ENCODE measurements around the gene DGKQ.

The DGKQ gene

DNA sequence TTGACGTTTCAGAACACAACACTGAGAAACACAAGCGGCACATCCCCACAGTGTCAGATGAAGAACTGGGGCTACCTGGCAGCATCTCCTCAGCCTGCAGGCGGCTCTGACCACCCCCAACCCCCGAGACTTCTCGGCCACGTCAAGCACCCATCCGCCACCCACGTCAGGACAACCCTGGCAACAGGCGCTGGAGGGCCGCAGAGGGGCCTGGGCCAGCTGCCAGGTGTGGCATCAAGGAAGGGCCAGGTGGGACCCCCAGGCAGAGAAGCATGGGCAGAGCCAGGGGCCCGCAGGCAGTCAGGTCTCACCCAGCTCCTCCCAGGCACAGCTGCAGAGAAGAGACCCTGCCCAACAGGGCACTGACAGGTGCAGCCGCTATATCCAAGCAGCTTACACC lies 63.5 kb downstream of the DGKQ start:
- TF ChIP-seq FOXP2 (optimal IDR thresholded peaks at IDR 0.05; ENCODE audit: borderline replicate concordance, extremely low read depth, extremely low read length, insufficient read depth) (no peak), SIN3A (IDR thresholded peaks at IDR 0.05; ENCODE audit: borderline replicate concordance, insufficient read depth, low read length) (no peak), TAF1 (IDR thresholded peaks at IDR 0.05; ENCODE audit: borderline replicate concordance, insufficient read depth, low read length) (no peak), POLR2AphosphoS5 (IDR thresholded peaks at IDR 0.05; ENCODE audit: low read depth, low read length) (no peak)
- TF ChIP-seq, protein P1, sequence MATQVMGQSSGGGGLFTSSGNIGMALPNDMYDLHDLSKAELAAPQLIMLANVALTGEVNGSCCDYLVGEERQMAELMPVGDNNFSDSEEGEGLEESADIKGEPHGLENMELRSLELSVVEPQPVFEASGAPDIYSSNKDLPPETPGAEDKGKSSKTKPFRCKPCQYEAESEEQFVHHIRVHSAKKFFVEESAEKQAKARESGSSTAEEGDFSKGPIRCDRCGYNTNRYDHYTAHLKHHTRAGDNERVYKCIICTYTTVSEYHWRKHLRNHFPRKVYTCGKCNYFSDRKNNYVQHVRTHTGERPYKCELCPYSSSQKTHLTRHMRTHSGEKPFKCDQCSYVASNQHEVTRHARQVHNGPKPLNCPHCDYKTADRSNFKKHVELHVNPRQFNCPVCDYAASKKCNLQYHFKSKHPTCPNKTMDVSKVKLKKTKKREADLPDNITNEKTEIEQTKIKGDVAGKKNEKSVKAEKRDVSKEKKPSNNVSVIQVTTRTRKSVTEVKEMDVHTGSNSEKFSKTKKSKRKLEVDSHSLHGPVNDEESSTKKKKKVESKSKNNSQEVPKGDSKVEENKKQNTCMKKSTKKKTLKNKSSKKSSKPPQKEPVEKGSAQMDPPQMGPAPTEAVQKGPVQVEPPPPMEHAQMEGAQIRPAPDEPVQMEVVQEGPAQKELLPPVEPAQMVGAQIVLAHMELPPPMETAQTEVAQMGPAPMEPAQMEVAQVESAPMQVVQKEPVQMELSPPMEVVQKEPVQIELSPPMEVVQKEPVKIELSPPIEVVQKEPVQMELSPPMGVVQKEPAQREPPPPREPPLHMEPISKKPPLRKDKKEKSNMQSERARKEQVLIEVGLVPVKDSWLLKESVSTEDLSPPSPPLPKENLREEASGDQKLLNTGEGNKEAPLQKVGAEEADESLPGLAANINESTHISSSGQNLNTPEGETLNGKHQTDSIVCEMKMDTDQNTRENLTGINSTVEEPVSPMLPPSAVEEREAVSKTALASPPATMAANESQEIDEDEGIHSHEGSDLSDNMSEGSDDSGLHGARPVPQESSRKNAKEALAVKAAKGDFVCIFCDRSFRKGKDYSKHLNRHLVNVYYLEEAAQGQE (IDR thresholded peaks at IDR 0.05; ENCODE audit: insufficient read depth in 1 of 2, low read depth in 2 of 2, low read length in 2 of 2): no peak

DNA sequence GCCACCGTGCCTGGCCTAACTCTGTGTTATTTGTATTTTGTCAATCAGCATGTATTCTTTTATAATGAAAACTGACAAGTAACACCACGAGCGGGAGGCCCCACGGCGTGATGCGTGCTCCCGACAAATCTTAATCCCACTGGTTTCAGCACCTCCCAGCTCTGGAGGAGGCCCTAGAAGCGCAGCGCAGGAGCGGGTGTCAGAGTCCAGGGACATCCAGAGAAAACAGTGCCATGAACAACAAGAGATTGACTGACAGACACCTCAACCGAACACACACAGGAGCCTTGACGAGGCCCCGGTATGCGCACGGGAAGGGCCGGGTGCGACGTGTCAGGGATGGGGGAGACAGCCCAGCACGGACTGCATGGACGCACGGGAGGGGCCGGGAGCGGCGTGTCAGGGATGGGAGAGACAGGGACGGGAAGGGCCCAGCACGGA lies 64.2 kb downstream of the DGKQ start:
- TF ChIP-seq TAF1 (IDR thresholded peaks at IDR 0.05; ENCODE audit: borderline replicate concordance, insufficient read depth, low read length) (no peak), SIN3A (IDR thresholded peaks at IDR 0.05; ENCODE audit: borderline replicate concordance, insufficient read depth, low read length) (no peak), POLR2AphosphoS5 (IDR thresholded peaks at IDR 0.05; ENCODE audit: low read depth, low read length) (no peak), FOXP2 (optimal IDR thresholded peaks at IDR 0.05; ENCODE audit: borderline replicate concordance, extremely low read depth, extremely low read length, insufficient read depth) (no peak)
- TF ChIP-seq, protein P1 (IDR thresholded peaks at IDR 0.05; ENCODE audit: insufficient read depth in 1 of 2, low read depth in 2 of 2, low read length in 2 of 2): no peak
